Measurements from ENCODE around the gene CIDEB. TPM values are rescaled to one million over a fixed set of nuclear protein-coding genes. Genes with fewer than 3 reads are reported as not detected.

CIDEB gene
- total and polyA plus RNA-seq, 2 of the 8 experiments (the other 6 are each of a cell fraction or from before 2014, with no cell fraction given): 0.11 TPM; not detected in 1

- no peak overlapping the region for H2BK5ac ChIP-seq (ENCODE audit: low read depth, low read length)
- H3K79me2 ChIP-seq (ENCODE audit: control insufficient read depth in 1 of 2, insufficient read depth in 2 of 2, low read length in 2 of 2): no peaks in the 10 kb centered on the region
- H2BK15ac ChIP-seq (ENCODE audit: low read length): no peak overlapping the region
- no peak overlapping the region for H4K91ac ChIP-seq (replicated peaks; ENCODE audit: insufficient read length, low read length)
- H3K56ac ChIP-seq (replicated peaks; ENCODE audit: insufficient read length, low read depth, low read length): no peak overlapping the region
- H3K4me2 ChIP-seq (ENCODE audit: insufficient read depth in 1 of 2, low read depth in 2 of 2, low read length in 2 of 2): no peak overlapping the region
- DNase-seq (ENCODE audit: low read depth in 1 of 2, low spot score in 2 of 2) (no peak), FAIRE-seq (no peak)
- CTCF ChIA-PET (ENCODE audit: partially characterized antibody): interaction anchor here (1.0 to 3.7 kb wide), 7 partner anchors 8 to 86 kb away, joined by 3 to 27 read pairs (median 4); partner anchors contain the start of genes KHNYN and NFATC4
- no peak overlapping the region for H2BK120ac ChIP-seq (replicated peaks; ENCODE audit: low read depth, low read length)
- POLR2A ChIA-PET (ENCODE audit: partially characterized antibody): interaction anchor here (1.6 kb wide), 1 partner anchor 9 kb away, joined by 5 read pairs; no protein-coding TSS in a partner anchor
- H4K8ac ChIP-seq (ENCODE audit: extremely low read depth, insufficient read depth, low read length): no peak overlapping the region; the same call in 1 of the 2 replicates
- no peak overlapping the region for H3K4ac ChIP-seq (replicated peaks; ENCODE audit: insufficient read length, low read depth, low read length)
- no peak overlapping the region for H2BK20ac ChIP-seq (ENCODE audit: low read length)
- H3K9me3 ChIP-seq (ENCODE audit: insufficient read depth in 2 of 2, low read depth in 1 of 2, low read length in 1 of 2): no peaks in the 10 kb centered on the region
- no peak overlapping the region for H4K5ac ChIP-seq (ENCODE audit: insufficient read length, low read depth, low read length)
- no peaks in the 10 kb centered on the region for H3K4me1 ChIP-seq (replicated peaks in 1 of 4; ENCODE audit: control insufficient read depth in 3 of 4, insufficient read depth in 4 of 4, low read length in 3 of 4)
- peaks cover 0 to 2% of the 10 kb centered on the region in 2 experiments for H4K20me1 ChIP-seq (replicated peaks in 1 of 2; ENCODE audit: control insufficient read depth in 1 of 2, insufficient read depth in 2 of 2, low read length in 2 of 2)
- H3K36me3 ChIP-seq (ENCODE audit: control insufficient read depth in 2 of 4, insufficient read depth in 4 of 4, low read length in 3 of 4): no peaks in the 10 kb centered on the region
- no peaks in the 10 kb centered on the region for H3K79me1 ChIP-seq (ENCODE audit: low read depth, low read length)
- no peak overlapping the region for H2BK12ac ChIP-seq (ENCODE audit: low read depth, low read length)
- H3K23ac ChIP-seq (ENCODE audit: insufficient read length): no peak overlapping the region
- no peak overlapping the region for H2AK5ac ChIP-seq (ENCODE audit: low read depth, low read length)
- no peak overlapping the region for H3K18ac ChIP-seq (ENCODE audit: extremely low read depth, low read length)
- no peak overlapping the region for H3K4me3 ChIP-seq (ENCODE audit: extremely low read depth in 1 of 4, insufficient read depth in 2 of 4, low read depth in 3 of 4, low read length in 4 of 4)
- 67% methylated on average over 5 of the region's 5 CpGs; no CpG with 5 or more reads in 1 of the 2 experiments for WGBS, 2 experiments (ENCODE audit: extremely low coverage in 1 of 2, insufficient coverage in 1 of 2, insufficient read length in 1 of 2, insufficient replicate concordance in 2 of 2, low coverage in 1 of 2, low lambda C conversion rate in 2 of 2, missing lambda C conversion rate in 1 of 2)
- no peak overlapping the region for H3K27ac ChIP-seq (ENCODE audit: low read depth, low read length)
- no peak overlapping the region for H3K14ac ChIP-seq (ENCODE audit: insufficient read length)
- H3K27me3 ChIP-seq (replicated peaks in 1 of 4; ENCODE audit: control insufficient read depth in 3 of 4, extremely low read depth in 1 of 4, insufficient read depth in 3 of 4, low read length in 3 of 4): peaks cover 0 to 11% (median 9%) of the 10 kb centered on the region in 4 experiments; a peak in 5 of 7 replicates
- H3K23me2 ChIP-seq (ENCODE audit: low read depth, low read length): 0 out of 2 replicates have a peak, but pooled peaks cover 2% of the 10 kb centered on the region
- no peak overlapping the region for H3K9ac ChIP-seq (replicated peaks in 1 of 4; ENCODE audit: extremely low read depth in 1 of 4, low read depth in 3 of 4, low read length in 3 of 4)
- no peak overlapping the region for H2AFZ ChIP-seq (ENCODE audit: low read length)
- TF ChIP-seq ZNF274 (IDR thresholded peaks at IDR 0.05; ENCODE audit: borderline replicate concordance, extremely low read depth, low read length) (no peak), RAD21 (IDR thresholded peaks at IDR 0.05 in 1 of 2, conservative IDR thresholded peaks at IDR 0.05 in 1 of 2; ENCODE audit: low read depth in 2 of 2, low read length in 2 of 2) (no peak), YY1 (IDR thresholded peaks at IDR 0.05; ENCODE audit: low read depth, low read length) (no peak), GTF2F1 (IDR thresholded peaks at IDR 0.05; ENCODE audit: borderline replicate concordance, low read depth, low read length) (no peak), SIRT6 (IDR thresholded peaks at IDR 0.05; ENCODE audit: low read length) (no peak), KDM4A (IDR thresholded peaks at IDR 0.05; ENCODE audit: low read depth, low read length, severe bottlenecking) (no peak), MAX (IDR thresholded peaks at IDR 0.05) (no peak), SP1 (IDR thresholded peaks at IDR 0.05; ENCODE audit: low read depth, low read length) (no peak), KDM1A (IDR thresholded peaks at IDR 0.05; ENCODE audit: borderline replicate concordance, low read length) (no peak), EGR1 (IDR thresholded peaks at IDR 0.05; ENCODE audit: borderline replicate concordance, low read depth, low read length) (no peak), TBP (IDR thresholded peaks at IDR 0.05; ENCODE audit: low read depth, low read length) (no peak), FOSL1 (IDR thresholded peaks at IDR 0.05; ENCODE audit: insufficient read depth, low read depth, low read length) (no peak), E2F6 (IDR thresholded peaks at IDR 0.05) (no peak)
Measured at GRCh38 chr14:24349742-24350141, 42.0 kb upstream of the CIDEB start.
